ENCODE measurements around the gene NR1I2.

NR1I2 gene

DNA sequence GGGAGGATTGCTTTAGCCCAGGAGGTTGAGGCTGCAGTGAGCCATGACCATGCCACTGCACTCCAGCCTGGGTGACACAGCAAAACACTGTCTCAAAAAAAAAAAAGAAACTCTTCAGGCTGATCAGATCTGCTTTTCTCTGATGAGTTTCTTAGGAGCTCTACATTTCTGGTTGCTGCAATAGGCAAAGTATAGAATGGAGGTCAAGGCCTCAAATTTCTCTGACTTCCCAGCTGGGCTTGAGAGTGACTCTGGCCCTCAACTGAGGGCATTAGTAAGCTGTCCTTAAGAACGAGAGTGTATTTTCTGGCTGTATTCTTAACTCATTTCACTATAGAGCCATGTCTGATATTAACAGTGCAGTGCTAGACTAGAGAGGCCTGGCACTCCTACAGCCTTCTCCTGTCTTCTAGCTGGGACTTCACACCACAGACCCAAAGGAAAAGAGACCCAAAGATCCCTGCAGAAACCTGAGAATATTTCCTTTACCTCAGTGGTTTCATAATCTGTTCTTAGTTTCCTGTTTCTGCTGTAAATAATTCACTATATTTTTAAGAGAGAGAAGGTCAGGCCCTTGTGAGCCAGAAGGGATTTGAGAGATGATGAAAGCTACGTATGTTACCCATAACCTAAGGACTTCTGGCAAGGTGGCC, 2.0 kb upstream of the NR1I2 start:
- no peak for DNase-seq (ENCODE audit: low spot score)

DNA sequence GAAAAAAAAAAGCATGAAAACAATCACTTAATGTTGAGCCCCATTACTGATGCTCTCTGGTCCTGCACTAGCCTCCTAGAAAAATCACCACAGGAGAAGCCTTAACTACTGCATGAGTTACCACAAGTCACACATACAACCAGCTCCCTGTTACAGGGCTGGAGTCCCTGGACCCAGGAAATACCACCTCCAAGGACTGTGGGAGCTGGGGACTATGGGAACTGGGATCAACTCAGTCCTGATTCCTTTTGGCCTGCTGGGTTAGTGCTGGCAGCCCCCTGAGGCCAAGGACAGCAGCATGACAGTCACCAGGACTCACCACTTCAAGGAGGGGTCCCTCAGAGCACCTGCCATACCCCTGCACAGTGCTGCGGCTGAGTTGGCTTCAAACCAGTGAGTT, 559 bp downstream of the NR1I2 start:
- no peak for DNase-seq (ENCODE audit: low spot score)

DNA sequence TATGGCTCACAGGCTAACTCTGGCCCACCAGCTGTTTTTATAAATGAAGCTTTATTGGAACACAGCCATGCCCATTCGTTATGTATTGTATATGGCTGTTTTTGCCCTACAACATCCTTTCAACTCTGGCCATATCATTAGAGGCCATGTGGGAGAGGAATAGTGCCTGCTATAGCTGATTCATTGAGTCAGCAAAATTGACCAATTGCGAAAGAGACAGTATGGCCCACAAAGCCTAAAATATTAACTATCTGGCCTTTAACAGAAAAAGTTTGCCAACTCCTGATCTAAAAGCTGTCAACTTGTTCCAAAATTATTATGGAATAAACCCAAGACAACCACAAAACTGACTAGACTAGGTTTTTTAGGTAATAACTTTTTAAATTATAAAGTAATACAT, 1.4 kb downstream of the NR1I2 start:
- no peak for DNase-seq (ENCODE audit: low spot score)

DNA sequence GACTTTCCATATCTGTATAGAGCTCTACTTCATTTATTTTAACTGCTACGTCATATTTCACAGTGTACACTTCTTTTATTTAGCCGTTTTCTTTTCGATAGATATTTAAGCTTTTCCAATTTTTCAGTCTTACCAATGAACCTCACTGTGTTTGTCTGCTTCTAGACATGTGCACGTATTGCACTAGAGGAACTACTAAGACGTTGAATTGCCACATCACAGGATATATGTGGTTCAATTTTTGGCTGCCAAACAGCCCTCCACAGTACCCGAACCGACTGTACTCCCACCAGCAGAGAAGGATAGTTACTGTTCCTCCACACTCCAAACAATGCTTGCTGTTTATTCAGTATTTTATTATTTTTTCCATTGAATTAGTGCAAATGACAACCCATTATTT, 2.0 kb downstream of the NR1I2 start:
- DNase-seq (ENCODE audit: low spot score), result no peak

GRCh38 chr3:119786409-119786808, 4.5 kb downstream of the NR1I2 start:
- DNase-seq (ENCODE audit: low spot score), result no peak

DNA sequence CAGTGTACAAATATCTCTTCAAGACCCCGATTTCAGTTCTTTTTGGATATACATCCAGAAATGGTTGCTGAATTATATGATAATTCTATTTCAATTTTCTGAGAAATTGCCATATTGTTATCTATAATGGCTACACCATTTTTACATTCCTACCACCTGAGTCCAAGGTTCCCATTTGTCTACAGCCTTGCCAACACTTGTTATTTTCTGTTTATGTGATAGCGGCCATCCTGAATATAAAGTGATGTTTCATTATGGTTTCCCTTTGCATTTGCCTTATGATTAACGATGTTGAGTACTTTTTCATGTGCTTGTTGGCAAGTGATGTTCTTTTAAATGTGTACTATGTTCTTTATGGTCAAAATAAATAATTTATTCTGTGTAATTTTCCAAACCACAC, 8.5 kb downstream of the NR1I2 start:
- DNase-seq (ENCODE audit: low spot score), result no peak

DNA sequence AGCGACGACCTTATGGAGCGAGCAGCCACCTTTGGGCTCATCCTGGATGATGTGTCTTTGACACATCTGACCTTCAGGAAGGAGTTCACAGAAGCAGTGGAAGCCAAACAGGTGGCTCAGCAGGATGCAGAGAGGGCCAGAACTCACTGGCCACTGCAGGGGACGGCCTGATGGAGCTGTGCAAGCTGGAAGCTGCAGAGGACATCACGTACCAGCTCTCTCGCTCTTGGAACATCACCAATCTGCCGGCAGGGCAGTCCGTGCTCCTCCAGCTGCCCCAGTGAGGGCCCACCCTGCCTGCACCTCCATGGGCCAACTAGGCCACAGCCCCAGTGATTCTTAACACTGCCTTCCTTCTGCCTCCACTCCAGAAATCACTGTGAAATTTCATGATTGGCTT, 10.4 kb downstream of the NR1I2 start:
- no peak for DNase-seq (ENCODE audit: low spot score)

DNA sequence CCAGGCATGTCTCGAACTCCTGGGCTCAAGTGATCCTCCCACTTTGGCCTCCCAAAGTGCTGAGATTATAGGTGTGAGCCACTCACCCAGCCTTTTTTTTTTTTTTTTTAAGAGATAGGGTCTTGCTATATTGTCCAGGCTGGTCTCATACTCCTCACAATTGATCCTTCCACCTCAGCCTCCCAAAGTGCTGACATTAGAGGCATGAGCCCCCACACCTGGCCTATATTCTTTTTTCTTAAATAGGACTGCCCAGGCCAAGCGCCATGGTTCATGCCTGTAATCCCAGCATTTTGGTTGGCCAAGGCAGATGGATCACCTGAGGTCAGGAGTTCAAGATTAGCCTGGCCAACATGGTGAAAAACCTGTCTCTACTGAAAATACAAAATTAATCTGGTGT, 12.5 kb downstream of the NR1I2 start:
- no peak for DNase-seq (ENCODE audit: low spot score)

DNA sequence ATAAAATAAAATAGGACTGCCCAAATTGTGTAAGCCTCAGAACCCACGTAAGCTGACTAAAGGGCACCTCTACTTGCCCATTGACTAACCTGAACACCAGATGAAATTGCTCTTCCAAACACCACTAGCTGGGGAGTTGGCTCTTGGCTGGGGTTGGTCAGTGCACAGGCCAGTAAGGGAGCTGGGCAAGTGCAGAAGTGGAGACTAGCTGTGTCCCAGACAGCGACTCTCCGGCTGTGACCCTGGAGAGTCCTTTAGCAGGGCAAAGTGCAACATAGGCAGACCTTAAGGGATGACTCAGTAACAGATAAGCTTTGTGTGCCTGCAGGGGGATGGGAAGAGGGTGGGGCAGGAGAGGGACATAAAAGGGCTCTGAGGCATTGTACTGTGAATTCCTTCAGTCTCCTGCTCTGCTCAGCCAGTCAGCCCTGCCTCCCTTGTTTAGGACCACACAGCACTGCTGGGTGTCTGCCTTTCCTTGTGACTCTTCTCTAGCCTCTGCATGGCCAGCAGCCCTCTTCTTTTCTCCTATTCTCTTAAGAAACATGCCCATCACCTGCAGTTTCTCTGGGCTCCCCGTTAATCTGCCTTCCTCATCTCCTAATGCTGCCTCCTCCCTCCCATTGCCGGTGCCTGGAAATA, 13.2 kb downstream of the NR1I2 start:
- peak; percentile 36 for DNase-seq (ENCODE audit: low spot score)

DNA sequence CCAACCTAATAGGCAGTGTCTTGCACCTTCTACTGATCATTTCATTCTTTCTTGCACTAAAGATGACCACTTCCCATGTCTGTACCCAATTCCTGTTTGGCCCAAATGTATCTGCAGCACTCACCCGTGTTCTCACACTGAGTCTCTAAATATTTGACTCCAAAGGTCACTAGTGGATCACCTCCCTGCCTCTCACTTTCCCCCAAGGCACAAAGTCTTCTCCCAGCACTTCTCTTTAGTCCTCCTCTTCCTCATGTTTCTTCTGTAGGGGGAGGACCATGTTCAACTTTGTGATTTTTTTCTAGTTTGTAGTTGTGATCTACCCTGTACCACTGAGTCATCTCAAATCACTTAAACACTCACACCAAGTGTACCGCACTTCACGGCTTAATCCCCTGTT, 13.9 kb downstream of the NR1I2 start:
- no peak for DNase-seq (ENCODE audit: low spot score)

GRCh38 chr3:119796368-119796767, 14.5 kb downstream of the NR1I2 start:
- DNase-seq (ENCODE audit: low spot score), result no peak

DNA sequence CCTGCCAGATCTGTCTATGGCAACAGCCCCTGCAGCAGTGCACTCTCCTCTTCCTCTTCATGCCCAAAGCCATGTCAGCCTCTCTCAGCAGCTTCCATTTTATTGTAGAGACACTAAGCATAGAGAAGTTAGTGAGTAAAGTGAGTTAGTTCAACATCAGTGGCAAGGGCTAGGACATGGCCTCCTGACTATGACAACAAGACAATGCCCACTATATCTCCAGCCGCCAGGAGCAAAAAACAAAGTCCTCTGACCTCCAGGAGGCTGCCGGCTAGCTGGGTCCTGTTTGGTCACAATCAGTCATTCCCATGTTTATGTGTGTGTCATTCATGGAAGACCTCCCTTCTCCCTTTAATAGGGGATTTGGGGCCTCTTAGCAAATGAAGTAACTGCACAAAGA, 14.9 kb downstream of the NR1I2 start:
- DNase-seq (ENCODE audit: low spot score), result no peak

- no peak for DNase-seq (ENCODE audit: low spot score)
Observed at GRCh38 chr3:119800844-119801243, 18.9 kb downstream of the NR1I2 start.

DNA sequence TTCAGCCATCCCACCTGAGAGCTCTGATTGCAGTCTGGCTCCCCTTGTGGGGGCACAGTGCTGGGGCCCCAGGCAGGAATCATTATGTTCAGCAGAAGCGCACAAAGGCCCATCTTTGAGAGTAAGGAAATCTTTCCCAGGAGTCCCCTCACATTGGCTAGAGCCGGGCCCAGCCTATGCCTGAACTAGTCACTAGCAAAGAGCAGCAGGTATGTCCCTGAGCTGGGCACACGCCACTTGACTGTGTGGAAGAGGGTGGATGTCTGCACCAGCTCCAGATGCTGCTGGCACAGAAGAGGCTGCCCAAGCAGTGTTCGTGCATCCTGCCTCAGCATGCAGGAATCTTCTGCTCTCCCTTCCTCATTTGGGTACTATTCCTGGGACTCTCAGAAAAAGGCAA, 26.3 kb downstream of the NR1I2 start:
- DNase-seq (ENCODE audit: low spot score), result no peak

GRCh38 chr3:119808843-119809242, 26.9 kb downstream of the NR1I2 start:
- DNase-seq (ENCODE audit: low spot score), result no peak

DNA sequence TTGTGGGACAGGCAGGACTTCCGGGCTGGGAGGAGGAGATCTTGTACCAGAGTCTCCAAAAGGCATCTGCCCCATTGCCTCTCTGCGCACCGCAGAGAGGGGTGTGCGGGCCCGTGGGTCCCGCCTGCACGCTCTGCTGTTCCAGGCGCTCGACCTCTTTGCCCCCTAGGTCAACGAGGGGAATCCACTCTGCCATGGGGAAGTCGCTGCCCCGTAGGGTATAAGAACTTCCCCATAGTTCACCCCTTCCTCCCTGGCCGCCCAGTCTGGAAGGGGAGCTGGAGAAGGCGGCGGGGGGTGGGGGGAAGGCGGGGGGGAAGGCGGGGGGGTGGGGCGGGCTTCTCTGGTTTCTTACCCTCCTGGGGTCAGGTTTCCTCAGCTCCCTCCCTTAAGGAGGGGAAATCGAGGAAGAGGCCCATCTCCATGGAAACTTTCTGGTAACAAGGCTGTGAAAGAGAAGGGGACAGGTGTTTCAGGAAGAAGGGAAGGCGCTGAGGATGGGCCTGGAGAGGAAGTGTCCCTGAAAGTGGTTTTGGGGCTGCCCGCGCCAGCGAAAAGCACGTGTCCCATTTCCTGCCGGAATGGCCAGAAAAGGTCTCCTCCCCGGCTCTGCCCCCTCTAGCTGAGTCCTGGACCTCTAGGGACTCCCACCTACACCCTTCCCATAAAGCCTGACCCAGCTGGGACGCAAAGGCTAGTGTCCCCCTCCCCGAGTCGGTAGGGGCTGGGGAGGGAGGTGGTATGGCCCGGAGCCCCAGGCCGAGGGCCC, 27.5 kb downstream of the NR1I2 start:
- no peak for DNase-seq (ENCODE audit: low spot score)

- DNase-seq (ENCODE audit: low spot score), result no peak
Observed at GRCh38 chr3:119810018-119810435, 28.1 kb downstream of the NR1I2 start.

GRCh38 chr3:119812491-119813058, 30.7 kb downstream of the NR1I2 start:
- DNase-seq (ENCODE audit: low spot score), result no peak

DNA sequence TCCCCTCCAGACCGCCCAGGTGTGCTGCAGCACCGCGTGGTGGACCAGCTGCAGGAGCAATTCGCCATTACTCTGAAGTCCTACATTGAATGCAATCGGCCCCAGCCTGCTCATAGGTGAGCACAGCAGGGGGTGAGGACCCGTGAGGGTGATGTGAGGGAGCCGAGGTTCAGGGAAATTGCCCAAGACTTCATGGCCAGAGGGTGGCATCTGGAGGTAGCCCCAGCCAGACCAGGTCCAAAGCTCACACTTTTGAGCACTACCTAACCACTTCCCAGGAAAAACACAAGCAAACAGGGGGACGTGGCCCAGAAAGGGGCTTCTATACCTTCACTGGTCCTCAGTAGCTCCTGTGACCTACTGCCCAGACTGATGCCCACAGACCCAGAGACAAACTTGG, 33.8 kb downstream of the NR1I2 start:
- no peak for DNase-seq (ENCODE audit: low spot score)

DNA sequence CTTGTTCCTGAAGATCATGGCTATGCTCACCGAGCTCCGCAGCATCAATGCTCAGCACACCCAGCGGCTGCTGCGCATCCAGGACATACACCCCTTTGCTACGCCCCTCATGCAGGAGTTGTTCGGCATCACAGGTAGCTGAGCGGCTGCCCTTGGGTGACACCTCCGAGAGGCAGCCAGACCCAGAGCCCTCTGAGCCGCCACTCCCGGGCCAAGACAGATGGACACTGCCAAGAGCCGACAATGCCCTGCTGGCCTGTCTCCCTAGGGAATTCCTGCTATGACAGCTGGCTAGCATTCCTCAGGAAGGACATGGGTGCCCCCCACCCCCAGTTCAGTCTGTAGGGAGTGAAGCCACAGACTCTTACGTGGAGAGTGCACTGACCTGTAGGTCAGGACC, 35.2 kb downstream of the NR1I2 start:
- DNase-seq (ENCODE audit: low spot score), result no peak

DNA sequence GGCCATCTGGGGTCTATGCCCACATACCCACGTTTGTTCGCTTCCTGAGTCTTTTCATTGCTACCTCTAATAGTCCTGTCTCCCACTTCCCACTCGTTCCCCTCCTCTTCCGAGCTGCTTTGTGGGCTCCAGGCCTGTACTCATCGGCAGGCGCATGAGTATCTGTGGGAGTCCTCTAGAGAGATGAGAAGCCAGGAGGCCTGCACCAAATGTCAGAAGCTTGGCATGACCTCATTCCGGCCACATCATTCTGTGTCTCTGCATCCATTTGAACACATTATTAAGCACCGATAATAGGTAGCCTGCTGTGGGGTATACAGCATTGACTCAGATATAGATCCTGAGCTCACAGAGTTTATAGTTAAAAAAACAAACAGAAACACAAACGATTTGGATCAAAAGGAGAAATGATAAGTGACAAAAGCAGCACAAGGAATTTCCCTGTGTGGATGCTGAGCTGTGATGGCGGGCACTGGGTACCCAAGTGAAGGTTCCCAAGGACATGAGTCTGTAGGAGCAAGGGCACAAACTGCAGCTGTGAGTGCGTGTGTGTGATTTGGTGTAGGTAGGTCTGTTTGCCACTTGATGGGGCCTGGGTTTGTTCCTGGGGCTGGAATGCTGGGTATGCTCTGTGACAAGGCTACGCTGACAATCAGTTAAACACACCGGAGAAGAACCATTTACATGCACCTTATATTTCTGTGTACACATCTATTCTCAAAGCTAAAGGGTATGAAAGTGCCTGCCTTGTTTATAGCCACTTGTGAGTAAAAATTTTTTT, 35.9 kb downstream of the NR1I2 start:
- no peak for DNase-seq (ENCODE audit: low spot score)

DNA sequence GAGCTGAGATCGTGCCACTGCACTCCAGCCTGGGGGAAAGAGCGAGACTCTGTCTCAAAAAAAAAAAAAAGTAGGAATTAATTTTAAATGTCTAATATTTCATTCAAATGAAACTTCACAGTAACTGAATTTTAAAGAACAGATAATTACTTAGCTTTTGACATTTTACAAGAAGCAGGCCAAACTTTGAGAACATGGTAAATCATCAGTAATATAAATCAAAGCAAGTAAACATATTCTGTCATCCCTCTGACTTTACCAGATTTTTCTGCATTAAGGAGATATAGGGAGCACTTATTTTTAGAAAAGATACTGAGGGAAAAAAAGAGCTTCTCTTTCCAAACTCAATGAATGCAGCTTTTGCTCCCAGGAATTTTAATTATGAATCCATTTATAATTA, 37.0 kb downstream of the NR1I2 start:
- no peak for DNase-seq (ENCODE audit: low spot score)

All from RKO (cell line).